Retina (tissue), 1 donor: Measurements from ENCODE around the gene DCDC2B.
"Not testable (repeated sequence)": the region's sequence is repeated elsewhere in the genome, so short reads cannot be mapped to it uniquely, and the experiment has no call there.

Experiments used
- DNase-seq: peaks from one replicate; pipeline ENCODE4 v3.0.0-alpha.2; 2016

DCDC2B gene

GRCh38 chr1:32228771-32229170, 19.9 kb downstream of the DCDC2B start:
- DNase-seq = no peak

GRCh38 chr1:32231843-32232432, 23.0 kb downstream of the DCDC2B start:
- DNase-seq = no peak

- DNase-seq = no peak
These were observed 23.8 kb downstream of the DCDC2B start for GRCh38 chr1:32232558-32233304.

GRCh38 chr1:32234792-32235191, 25.9 kb downstream of the DCDC2B start:
- DNase-seq = no peak

GRCh38 chr1:32239337-32239736, 30.4 kb downstream of the DCDC2B start:
- DNase-seq = no peak

GRCh38 chr1:32239790-32240139, 30.9 kb downstream of the DCDC2B start:
- DNase-seq = no peak

GRCh38 chr1:32240140-32240951, 31.5 kb downstream of the DCDC2B start:
- DNase-seq = peak; percentile 90

GRCh38 chr1:32241001-32241763, 32.3 kb downstream of the DCDC2B start:
- DNase-seq = peak; percentile 87

GRCh38 chr1:32242341-32242851, 33.5 kb downstream of the DCDC2B start:
- DNase-seq = peak; percentile 66

GRCh38 chr1:32246888-32247273, 38.0 kb downstream of the DCDC2B start, which contains the start of gene FAM167B:
FAM167B (plus strand) TSS chr1:32247222; CDS start chr1:32247422, 200 bp downstream.
- no peak for DNase-seq

GRCh38 chr1:32247452-32247851, 38.6 kb downstream of the DCDC2B start:
- DNase-seq = no peak

- DNase-seq = peak; percentile 87
These were observed 39.3 kb downstream of the DCDC2B start for GRCh38 chr1:32247983-32248889.

- DNase-seq = peak; percentile 68
These were observed 41.1 kb downstream of the DCDC2B start for GRCh38 chr1:32249831-32250525.

GRCh38 chr1:32250893-32251716, 42.2 kb downstream of the DCDC2B start, which contains the start of gene LCK:
LCK (plus strand) TSS chr1:32251265; CDS start chr1:32274330, 23,065 bp downstream.
- DNase-seq = peak; percentile 12

- DNase-seq = no peak
These were observed 46.5 kb downstream of the DCDC2B start for GRCh38 chr1:32255072-32256071.

- no peak for DNase-seq
These were observed 47.8 kb downstream of the DCDC2B start for GRCh38 chr1:32256473-32257226.

- no peak for DNase-seq
These were observed 48.3 kb downstream of the DCDC2B start for GRCh38 chr1:32257227-32257508.

GRCh38 chr1:32263236-32263593, 54.3 kb downstream of the DCDC2B start:
- DNase-seq = not testable (repeated sequence)
